ENCODE measurements around the gene KRTAP4-7. TPM values are rescaled to one million over a fixed set of nuclear protein-coding genes. Genes with fewer than 3 reads are reported as not detected.
"Not testable (repeated sequence)": the region's sequence is repeated elsewhere in the genome, so short reads cannot be mapped to it uniquely, and the experiment has no call there.

Gene KRTAP4-7
- total RNA-seq = not detected

DNA sequence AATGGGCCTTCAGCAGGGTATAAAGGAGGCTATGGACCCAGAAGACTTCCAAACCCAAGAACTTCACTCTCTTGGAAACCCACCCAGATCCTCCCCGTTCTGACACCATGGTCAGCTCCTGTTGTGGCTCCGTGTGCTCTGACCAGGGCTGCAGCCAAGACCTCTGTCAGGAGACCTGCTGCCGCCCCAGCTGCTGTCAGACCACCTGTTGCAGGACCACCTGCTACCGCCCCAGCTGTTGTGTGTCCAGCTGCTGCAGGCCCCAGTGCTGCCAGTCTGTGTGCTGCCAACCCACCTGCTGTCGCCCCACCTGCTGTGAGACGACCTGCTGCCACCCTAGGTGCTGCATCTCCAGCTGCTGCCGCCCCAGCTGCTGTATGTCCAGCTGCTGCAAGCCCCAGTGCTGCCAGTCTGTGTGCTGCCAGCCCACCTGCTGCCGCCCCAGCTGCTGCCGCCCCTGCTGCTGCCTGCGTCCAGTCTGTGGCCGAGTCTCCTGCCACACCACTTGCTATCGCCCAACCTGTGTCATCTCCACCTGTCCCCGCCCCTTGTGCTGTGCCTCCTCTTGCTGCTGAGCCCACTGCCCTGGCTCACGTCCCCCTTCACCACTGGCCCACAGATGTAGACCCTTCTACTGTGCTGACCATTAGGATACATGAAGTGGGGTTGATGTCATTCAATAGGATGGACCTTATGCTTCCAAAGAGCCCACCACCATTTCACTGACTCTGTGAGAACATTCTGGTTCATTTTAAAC, at the start of gene KRTAP4-7:
KRTAP4-7 (plus strand) TSS at position 51 of the 757 bp plus-strand sequence; CDS start at position 108, 57 bp downstream.
- H3K4me1 Mint-ChIP-seq; H3K27me3 Mint-ChIP-seq; H3K9me3 Mint-ChIP-seq (ENCODE audit: low read depth); DNase-seq; H3K36me3 Mint-ChIP-seq (ENCODE audit: low read depth); POLR2A ChIA-PET; CTCF ChIA-PET; ATAC-seq; H3K4me3 Mint-ChIP-seq; H3K27ac Mint-ChIP-seq: not testable (repeated sequence)
- intact Hi-C loops (cut with DNase I, micrococcal nuclease) = loop anchor here in 1 of 2 experiments (2.0 kb wide), 1 partner anchor 57 kb away; the partner anchor contains the start of gene KRTAP4-6

DNA sequence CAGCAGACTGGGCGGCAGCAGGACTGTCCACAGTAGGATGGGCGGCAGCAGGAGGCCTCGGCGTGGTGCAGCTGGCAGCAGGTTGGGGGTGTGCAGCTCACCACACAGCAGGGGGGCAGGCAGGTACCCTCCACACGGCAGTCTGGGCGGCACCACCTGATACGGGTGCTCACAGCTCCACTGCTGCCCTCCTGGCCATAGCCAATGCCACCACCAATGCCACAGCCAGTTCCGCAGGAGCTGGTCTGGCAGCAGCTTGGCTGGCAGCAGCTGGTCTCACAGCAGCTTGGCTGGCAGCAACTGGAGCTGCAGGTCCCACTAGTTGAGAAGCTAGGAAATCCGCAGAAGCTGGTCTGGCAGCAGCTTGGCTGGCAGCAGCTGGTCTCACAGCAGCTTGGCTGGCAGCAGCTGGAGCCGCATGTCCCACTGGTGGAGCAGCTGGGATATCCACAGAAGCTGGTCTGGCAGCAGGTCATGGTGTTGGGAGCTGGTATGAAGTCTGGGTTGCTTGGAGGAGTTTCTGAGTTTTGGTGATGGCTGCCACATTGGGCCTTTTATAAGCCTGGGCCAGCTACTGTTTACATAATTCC, 49.5 kb upstream of the KRTAP4-7 start, which contains the start of gene KRTAP1-3:
KRTAP1-3 (minus strand) TSS at position 529 of the 590 bp plus-strand sequence; CDS start at position 476, 53 bp downstream.
- H3K27ac Mint-ChIP-seq; H3K36me3 Mint-ChIP-seq (ENCODE audit: low read depth); ATAC-seq; H3K27me3 Mint-ChIP-seq; H3K4me1 Mint-ChIP-seq; CTCF ChIA-PET; DNase-seq; H3K9me3 Mint-ChIP-seq (ENCODE audit: low read depth); intact Hi-C loops (cut with DNase I, micrococcal nuclease); POLR2A ChIA-PET; H3K4me3 Mint-ChIP-seq: not testable (repeated sequence)

DNA sequence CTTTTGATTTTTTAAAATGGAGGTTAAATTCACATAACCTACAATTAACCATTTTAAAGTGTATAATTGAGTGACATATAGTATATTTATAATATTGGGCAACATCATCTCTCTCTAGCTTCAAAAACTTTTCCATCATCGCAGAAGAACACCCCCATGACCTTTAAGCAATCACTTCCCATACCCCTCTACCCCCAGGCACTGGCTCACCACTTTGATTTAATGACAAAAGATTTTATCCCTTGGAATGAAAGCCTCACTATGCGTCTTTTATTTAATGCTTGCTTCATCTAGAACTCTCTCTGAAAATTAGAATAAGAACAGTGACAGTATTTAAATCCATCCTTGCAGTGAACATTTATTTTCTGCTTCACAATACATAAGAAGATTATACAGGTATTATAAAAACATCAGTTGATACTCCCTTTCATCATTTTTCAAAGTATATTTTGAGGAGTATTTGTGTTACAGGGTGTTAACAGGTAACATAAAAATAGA, 46.0 kb upstream of the KRTAP4-7 start:
- H3K27ac Mint-ChIP-seq = no peak overlapping the region
- CTCF ChIA-PET = interaction anchor here (1.1 kb wide), 1 partner anchor 36 kb away, joined by 3 read pairs; no protein-coding TSS in a partner anchor
- no peaks in the 10 kb centered on the region for H3K36me3 Mint-ChIP-seq (ENCODE audit: low read depth)
- H3K4me1 Mint-ChIP-seq = no peaks in the 10 kb centered on the region
- DNase-seq (no peak), ATAC-seq (no peak)
- H3K9me3 Mint-ChIP-seq (ENCODE audit: low read depth) = no peaks in the 10 kb centered on the region
- H3K27me3 Mint-ChIP-seq = peaks cover 3% of the 10 kb centered on the region
- POLR2A ChIA-PET = no interaction called here
- intact Hi-C loops (cut with DNase I, micrococcal nuclease) = no loop called here
- H3K4me3 Mint-ChIP-seq = no peak overlapping the region

DNA sequence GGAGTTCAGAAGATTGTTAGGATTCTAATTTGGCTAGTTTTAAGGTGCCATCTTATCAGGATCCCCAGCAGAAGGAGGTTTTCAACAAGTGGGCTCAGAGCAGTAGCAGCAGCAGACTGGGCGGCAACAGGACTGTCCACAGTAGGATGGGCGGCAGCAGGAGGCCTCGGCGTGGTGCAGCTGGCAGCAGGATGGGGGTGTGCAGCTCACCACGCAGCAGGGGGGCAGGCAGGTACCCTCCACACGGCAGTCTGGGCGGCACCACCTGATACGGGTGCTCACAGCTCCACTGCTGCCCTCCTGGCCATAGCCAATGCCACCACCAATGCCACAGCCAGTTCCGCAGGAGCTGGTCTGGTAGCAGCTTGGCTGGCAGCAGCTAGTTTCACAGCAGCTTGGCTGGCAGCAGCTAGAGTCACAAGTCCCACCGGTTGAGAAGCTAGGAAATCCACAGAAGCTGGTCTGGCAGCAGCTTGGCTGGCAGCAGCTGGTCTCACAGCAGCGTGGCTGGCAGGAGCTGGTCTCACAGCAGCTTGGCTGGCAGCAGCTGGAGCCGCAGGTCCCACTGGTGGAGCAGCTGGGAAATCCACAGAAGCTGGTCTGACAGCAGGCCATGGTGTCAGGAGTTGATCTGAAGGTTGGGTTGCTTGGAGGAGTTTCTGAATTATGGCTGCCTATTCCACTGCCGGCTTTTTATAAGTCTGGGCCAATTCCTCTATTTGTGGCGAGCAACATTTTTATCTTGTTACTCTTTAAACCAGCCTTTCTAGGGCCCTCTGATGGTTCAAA, 43.0 kb upstream of the KRTAP4-7 start, which contains the start of gene KRTAP1-1:
KRTAP1-1 (minus strand) TSS at position 668 of the 789 bp plus-strand sequence; CDS start at position 615, 53 bp downstream.
- H3K4me1 Mint-ChIP-seq; DNase-seq; H3K27me3 Mint-ChIP-seq; H3K9me3 Mint-ChIP-seq (ENCODE audit: low read depth); H3K27ac Mint-ChIP-seq; intact Hi-C loops (cut with DNase I, micrococcal nuclease); ATAC-seq; POLR2A ChIA-PET; H3K4me3 Mint-ChIP-seq; H3K36me3 Mint-ChIP-seq (ENCODE audit: low read depth): not testable (repeated sequence)
- CTCF ChIA-PET = interaction anchor here (0.5 kb wide), 1 partner anchor 28 kb away, joined by 3 read pairs; no protein-coding TSS in a partner anchor

DNA sequence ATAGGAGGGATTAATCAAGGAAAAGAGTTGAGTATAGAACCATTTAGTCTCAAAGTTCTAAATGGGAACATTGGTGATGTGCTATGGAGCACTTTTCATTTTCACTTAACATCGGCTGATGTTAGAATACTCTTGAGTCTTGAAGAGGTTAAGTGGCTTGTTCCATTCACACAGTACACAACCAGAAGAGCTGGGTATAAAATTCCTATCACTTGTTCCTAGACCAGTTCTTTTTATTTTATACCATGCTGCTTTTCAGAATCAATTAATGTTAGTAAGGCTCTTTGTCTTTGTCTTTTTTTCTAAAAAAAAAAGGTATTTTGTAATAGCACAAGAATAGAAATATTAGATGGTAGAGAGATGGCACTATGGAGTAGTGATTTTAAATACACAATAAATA, 41.0 kb upstream of the KRTAP4-7 start:
- Mint-ChIP-seq H3K36me3 (ENCODE audit: low read depth) (no peaks in the 10 kb centered on the region), H3K4me3 (no peak overlapping the region), H3K27me3 (peaks cover 12% of the 10 kb centered on the region), H3K27ac (no peak overlapping the region), H3K4me1 (no peaks in the 10 kb centered on the region), H3K9me3 (ENCODE audit: low read depth) (peaks cover 5% of the 10 kb centered on the region)
- intact Hi-C loops (cut with DNase I, micrococcal nuclease) = no loop called here
- POLR2A ChIA-PET = no interaction called here
- DNase-seq (no peak), ATAC-seq (no peak)
- CTCF ChIA-PET = no interaction called here

DNA sequence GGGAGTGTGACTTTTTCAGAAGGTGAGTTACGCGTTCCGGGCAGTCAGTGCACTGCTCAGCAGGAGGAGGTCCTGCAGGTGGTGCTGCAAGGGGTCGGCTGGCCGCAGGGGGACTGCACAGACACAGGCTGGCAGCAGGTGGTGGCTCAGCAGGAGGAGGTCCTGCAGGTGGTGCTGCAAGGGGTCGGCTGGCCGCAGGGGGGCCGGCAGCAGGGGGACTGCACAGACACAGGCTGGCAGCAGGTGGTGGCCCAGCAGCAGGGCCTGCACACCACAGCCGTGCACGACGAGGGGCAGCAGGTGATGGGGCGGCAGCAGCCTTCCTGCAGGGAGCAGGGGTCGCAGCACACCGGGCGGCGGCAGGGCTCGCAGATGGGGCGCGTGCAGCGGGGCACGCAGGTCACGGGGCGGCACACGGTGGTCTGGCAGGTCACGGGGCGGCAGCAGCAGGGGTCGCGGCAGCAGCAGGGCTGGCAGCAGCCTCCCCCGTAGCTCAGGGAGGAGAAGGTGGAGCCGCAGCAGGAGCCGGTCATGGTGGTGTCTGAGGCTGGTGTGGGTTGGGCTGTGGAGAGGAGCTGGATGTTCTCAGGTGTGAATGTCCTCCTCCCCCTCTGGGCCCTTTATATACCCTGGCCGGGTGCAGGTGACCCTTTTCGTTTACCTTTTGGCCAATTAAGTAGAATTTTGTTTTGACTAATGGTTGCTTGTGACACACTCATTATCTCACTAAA, 37.0 kb upstream of the KRTAP4-7 start, which contains the start of gene KRTAP2-1:
KRTAP2-1 (minus strand) TSS at position 582 of the 731 bp plus-strand sequence; CDS start at position 533, 49 bp downstream.
- intact Hi-C loops (cut with DNase I, micrococcal nuclease); H3K27ac Mint-ChIP-seq; DNase-seq; POLR2A ChIA-PET; ATAC-seq; H3K9me3 Mint-ChIP-seq (ENCODE audit: low read depth); CTCF ChIA-PET; H3K36me3 Mint-ChIP-seq (ENCODE audit: low read depth); H3K4me3 Mint-ChIP-seq; H3K4me1 Mint-ChIP-seq: not testable (repeated sequence)
- H3K27me3 Mint-ChIP-seq = peaks cover 21% of the 10 kb centered on the region

DNA sequence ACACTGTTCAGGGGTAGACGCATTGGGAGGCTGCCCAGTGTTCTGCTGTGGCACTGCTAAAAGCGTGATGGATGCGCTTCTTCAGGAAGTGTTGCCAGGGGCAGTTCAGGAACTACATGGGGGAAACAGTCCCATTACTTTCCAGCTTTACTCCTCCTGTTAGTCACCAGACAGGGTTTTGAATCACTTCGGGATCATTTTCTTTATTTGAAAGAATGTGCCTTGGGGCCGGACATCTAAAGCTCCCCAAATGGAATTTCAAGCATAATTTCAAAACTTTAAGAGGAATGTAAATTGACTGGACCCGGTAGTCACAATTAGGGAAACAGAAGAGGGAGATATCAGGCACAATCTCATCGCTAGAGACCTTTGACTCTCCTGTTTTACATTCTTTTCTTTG, 35.5 kb upstream of the KRTAP4-7 start:
- H3K27ac Mint-ChIP-seq = no peak overlapping the region
- DNase-seq (no peak), ATAC-seq (no peak)
- H3K27me3 Mint-ChIP-seq = peaks cover 21% of the 10 kb centered on the region
- POLR2A ChIA-PET = no interaction called here
- no peaks in the 10 kb centered on the region for H3K36me3 Mint-ChIP-seq (ENCODE audit: low read depth)
- no peaks in the 10 kb centered on the region for H3K4me1 Mint-ChIP-seq
- no peak overlapping the region for H3K4me3 Mint-ChIP-seq
- peaks cover 4% of the 10 kb centered on the region for H3K9me3 Mint-ChIP-seq (ENCODE audit: low read depth)
- CTCF ChIA-PET = no interaction called here
- intact Hi-C loops (cut with DNase I, micrococcal nuclease) = no loop called here

DNA sequence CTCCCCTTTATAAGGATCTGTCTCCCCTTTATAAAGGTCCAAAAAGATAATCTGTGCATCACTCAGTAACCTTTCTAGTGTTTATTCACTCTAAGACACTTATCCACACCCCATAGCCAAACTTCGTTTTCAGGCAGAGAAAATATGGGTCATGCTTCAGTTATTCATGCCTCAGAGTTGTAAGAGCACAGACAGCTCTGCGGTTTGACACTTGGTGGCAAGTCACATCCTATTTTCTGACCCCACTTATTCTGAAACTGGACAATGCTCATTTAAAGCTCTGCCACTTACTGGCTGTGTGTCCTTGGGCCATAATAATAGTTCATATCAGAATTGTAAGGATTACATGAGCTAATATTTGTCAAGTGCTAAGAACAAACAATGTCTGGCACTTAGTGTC, 34.8 kb upstream of the KRTAP4-7 start:
- no peak overlapping the region for H3K4me3 Mint-ChIP-seq
- H3K9me3 Mint-ChIP-seq (ENCODE audit: low read depth) = no peaks in the 10 kb centered on the region
- no peaks in the 10 kb centered on the region for H3K4me1 Mint-ChIP-seq
- no peaks in the 10 kb centered on the region for H3K36me3 Mint-ChIP-seq (ENCODE audit: low read depth)
- ATAC-seq (no peak), DNase-seq (no peak)
- peaks cover 21% of the 10 kb centered on the region for H3K27me3 Mint-ChIP-seq
- intact Hi-C loops (cut with DNase I, micrococcal nuclease) = no loop called here
- ChIA-PET POLR2A (no interaction called here), CTCF (no interaction called here)
- H3K27ac Mint-ChIP-seq = no peak overlapping the region

DNA sequence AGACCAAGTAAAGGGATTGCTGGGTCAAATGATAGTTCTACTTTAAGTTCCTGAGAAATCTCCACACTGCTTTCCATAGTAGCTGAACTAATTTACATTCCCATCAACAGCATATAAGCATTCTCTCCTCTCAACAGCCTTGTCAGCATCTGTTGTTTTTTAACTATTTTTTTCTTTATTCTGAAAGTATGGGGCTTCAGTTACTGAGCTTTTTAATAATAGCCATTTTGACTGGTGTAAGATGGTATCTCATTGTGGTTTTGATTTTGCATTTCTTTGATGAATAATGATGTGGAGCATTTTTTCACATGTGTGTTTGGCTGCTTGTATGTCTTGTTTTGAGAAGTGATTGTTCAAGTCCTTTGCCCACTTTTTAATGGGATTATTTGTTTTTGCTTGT, 31.4 kb upstream of the KRTAP4-7 start:
- H3K36me3 Mint-ChIP-seq (ENCODE audit: low read depth) = no peaks in the 10 kb centered on the region
- no peak overlapping the region for H3K27ac Mint-ChIP-seq
- H3K9me3 Mint-ChIP-seq (ENCODE audit: low read depth) = peaks cover 3% of the 10 kb centered on the region
- ChIA-PET CTCF (no interaction called here), POLR2A (no interaction called here)
- H3K27me3 Mint-ChIP-seq = peaks cover 16% of the 10 kb centered on the region
- intact Hi-C loops (cut with DNase I, micrococcal nuclease) = no loop called here
- ATAC-seq (no peak), DNase-seq (no peak)
- H3K4me1 Mint-ChIP-seq = no peaks in the 10 kb centered on the region
- no peak overlapping the region for H3K4me3 Mint-ChIP-seq

DNA sequence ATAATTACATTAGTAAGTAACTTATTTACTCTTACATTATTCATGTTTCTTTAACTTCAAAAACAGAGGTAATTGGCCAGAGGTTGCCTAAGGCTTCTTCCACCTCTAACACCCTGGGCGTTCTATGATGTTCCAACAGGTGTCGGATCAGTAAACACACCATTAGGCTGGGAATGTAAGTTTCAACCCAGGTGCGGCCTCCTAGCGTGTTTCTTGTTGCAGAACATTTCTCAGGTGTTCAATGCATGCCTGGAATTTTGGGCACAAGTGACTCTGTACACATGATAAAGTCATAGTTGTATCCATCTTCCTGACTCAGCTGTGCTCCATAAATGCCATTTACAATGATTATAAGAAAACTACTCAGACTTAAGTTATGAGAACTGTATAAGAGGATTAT, 29.9 kb upstream of the KRTAP4-7 start:
- Mint-ChIP-seq H3K4me1 (no peaks in the 10 kb centered on the region), H3K9me3 (ENCODE audit: low read depth) (peaks cover 4% of the 10 kb centered on the region)
- DNase-seq = no peak

DNA sequence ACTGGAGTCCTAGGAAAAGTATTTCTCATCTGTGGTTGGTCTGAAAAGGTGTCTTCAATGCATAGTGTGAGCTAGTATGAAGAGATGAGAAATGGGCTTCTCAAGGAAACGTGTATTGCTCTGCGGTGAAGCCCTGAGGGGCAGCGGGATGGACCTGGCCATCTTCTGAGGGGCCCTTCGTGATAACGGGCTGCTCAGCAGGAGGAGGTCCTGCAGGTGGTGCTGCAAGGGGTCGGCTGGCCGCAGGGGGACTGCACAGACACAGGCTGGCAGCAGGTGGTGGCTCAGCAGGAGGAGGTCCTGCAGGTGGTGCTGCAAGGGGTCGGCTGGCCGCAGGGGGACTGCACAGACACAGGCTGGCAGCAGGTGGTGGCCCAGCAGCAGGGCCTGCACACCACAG, 29.4 kb upstream of the KRTAP4-7 start:
- H3K27ac Mint-ChIP-seq; H3K4me3 Mint-ChIP-seq; CTCF ChIA-PET; H3K4me1 Mint-ChIP-seq; DNase-seq; intact Hi-C loops (cut with DNase I, micrococcal nuclease); POLR2A ChIA-PET; H3K36me3 Mint-ChIP-seq (ENCODE audit: low read depth); H3K9me3 Mint-ChIP-seq (ENCODE audit: low read depth); ATAC-seq: not testable (repeated sequence)
- peaks cover 19% of the 10 kb centered on the region for H3K27me3 Mint-ChIP-seq

More for the DNA sequence above, 29.9 kb upstream of the KRTAP4-7 start:
- intact Hi-C loops (cut with DNase I, micrococcal nuclease) = no loop called here
- no peak for ATAC-seq
- ChIA-PET CTCF (no interaction called here), POLR2A (no interaction called here)
- Mint-ChIP-seq H3K36me3 (ENCODE audit: low read depth) (no peaks in the 10 kb centered on the region), H3K27ac (no peak overlapping the region), H3K27me3 (peaks cover 15% of the 10 kb centered on the region), H3K4me3 (no peak overlapping the region)

Data from activated CD4-positive, alpha-beta T cell treated with anti-CD3 and anti-CD28 coated beads for 36 hours (primary cell).